B cell (primary cell): ENCODE data around the gene EZH2. TPM values are rescaled to one million over a fixed set of nuclear protein-coding genes. Genes with fewer than 3 reads are reported as not detected.

ENCODE experiments used
- ATAC-seq: fragments of 200-7000 bp; cut with Tn5 transposase; one replicate; pipeline ENCODE4 v1.10.0; 2021; ENCODE audit warnings: low read depth, mild to moderate bottlenecking, moderate number of reproducible peaks, moderate library complexity
- CTCF ChIA-PET: fragments of 350-600 bp; sonication (Branson Sonifier 250); formaldehyde crosslinking; loops from one replicate; lab custom pipeline; 2021; ENCODE audit warnings: antibody characterized with exemption, inconsistent platforms; lab: Charles Lee
- POLR2A ChIA-PET: fragments of 350-600 bp; sonication (Branson Sonifier 250); formaldehyde crosslinking; loops from one replicate; lab custom pipeline; 2021; ENCODE audit warnings: antibody characterized with exemption; lab: Charles Lee
- DNase-seq: peaks from one replicate; pipeline ENCODE4 v3.0.0; 2013
- H2AFZ ChIP-seq: 2 replicates; pipeline ENCODE4 v1.6.1; 2012; ENCODE audit warnings: mild to moderate bottlenecking, low read depth, low read length; ENCODE audit not compliant: insufficient read depth, poor library complexity, severe bottlenecking
- H3K27ac ChIP-seq, 2 donors: 1 replicate in 1 of 2; 2 replicates in 1 of 2; pipeline ENCODE4 v1.5.1; 2012 to 2013; ENCODE audit warnings: low read length in 2 of 2, mild to moderate bottlenecking in 2 of 2, moderate library complexity in 1 of 2
- H3K27me3 ChIP-seq, 4 experiments: fragments of 200-600 bp in 1 of 4; sonication (generic) in 1 of 4; replicated peaks in 1 of 4; 1 replicate in 2 of 4; 2 replicates in 2 of 4; pipeline versions ENCODE4 v1.6.1 to v1.7.0; 2013 to 2016; ENCODE audit warnings: low read length in 3 of 4, mild to moderate bottlenecking in 2 of 4, mixed read lengths in 1 of 4, moderate library complexity in 1 of 4; ENCODE audit not compliant: insufficient read depth in 4 of 4, control insufficient read depth in 3 of 4; ENCODE audit errors: control extremely low read depth in 1 of 4
- H3K36me3 ChIP-seq, 2 experiments: replicated peaks in 1 of 2; 1 replicate in 1 of 2; 2 replicates in 1 of 2; pipeline versions ENCODE4 v1.6.1 to v1.7.1; 2013; ENCODE audit warnings: low read length in 1 of 2; ENCODE audit not compliant: insufficient read depth in 2 of 2, control insufficient read depth in 1 of 2; ENCODE audit errors: control extremely low read depth in 1 of 2, extremely low read depth in 1 of 2
- H3K4me1 ChIP-seq, 2 donors: fragments of 200-600 bp in 1 of 2; sonication (generic) in 1 of 2; 1 replicate in 1 of 2; 2 replicates in 1 of 2; pipeline versions ENCODE4 v1.5.1 to v1.6.1; 2013 to 2017; ENCODE audit warnings: low read length in 2 of 2; ENCODE audit not compliant: control insufficient read depth in 2 of 2, insufficient read depth in 2 of 2
- H3K4me2 ChIP-seq: replicated peaks from 2 replicates; pipeline ENCODE3; 2012; ENCODE audit warnings: mild to moderate bottlenecking, low read depth, low read length; ENCODE audit not compliant: poor library complexity, severe bottlenecking
- H3K4me3 ChIP-seq, 5 experiments: fragments of 200-600 bp in 1 of 5; sonication (generic) in 1 of 5; 1 replicate in 3 of 5; 2 replicates in 2 of 5; pipeline versions ENCODE4 v1.5.1 to v1.7.0; 2011 to 2016; ENCODE audit warnings: low read length in 4 of 5, mild to moderate bottlenecking in 4 of 5, low read depth in 2 of 5, control low read depth in 1 of 5, moderate library complexity in 1 of 5; ENCODE audit not compliant: insufficient read depth in 1 of 5; ENCODE audit errors: control extremely low read depth in 1 of 5, extremely low read depth in 1 of 5
- H3K79me2 ChIP-seq: fragments of 200-600 bp; sonication (generic); one replicate; pipeline ENCODE4 v1.6.0; 2016; ENCODE audit warnings: low read length; ENCODE audit not compliant: control insufficient read depth, insufficient read depth
- H3K9ac ChIP-seq: fragments of 200-600 bp; sonication (generic); 2 replicates; pipeline ENCODE4 v1.6.1; 2017; ENCODE audit warnings: mild to moderate bottlenecking, low read length, moderate library complexity
- H3K9me3 ChIP-seq, 3 donors: one replicate each; pipeline versions ENCODE4 v1.6.1 to v1.7.1; 2013; ENCODE audit warnings: low read length in 2 of 3; ENCODE audit not compliant: control insufficient read depth in 2 of 3, insufficient read depth in 1 of 3; ENCODE audit errors: control extremely low read depth in 1 of 3
- H4K20me1 ChIP-seq: 2 replicates; pipeline ENCODE4 v1.6.0; 2012; ENCODE audit warnings: mild to moderate bottlenecking, low read length; ENCODE audit not compliant: insufficient read depth, control insufficient read depth, poor library complexity, severe bottlenecking
- H3K27ac Mint-ChIP-seq: one replicate; pipeline ENCODE4 v1.8.0; 2021; ENCODE audit warnings: mixed read lengths
- H3K27me3 Mint-ChIP-seq: one replicate; pipeline ENCODE4 v1.8.0; 2021; ENCODE audit warnings: mixed read lengths
- H3K4me1 Mint-ChIP-seq: one replicate; pipeline ENCODE4 v1.8.0; 2021; ENCODE audit warnings: mixed read lengths
- H3K4me3 Mint-ChIP-seq: one replicate; pipeline ENCODE4 v1.8.0; 2021; ENCODE audit warnings: mixed read lengths
- H3K9me3 Mint-ChIP-seq: one replicate; pipeline ENCODE4 v1.8.0; 2022; ENCODE audit warnings: mixed read lengths; ENCODE audit not compliant: insufficient read depth
- EZH2 ChIP-seq: IDR thresholded peaks from 2 replicates; pipeline ENCODE4 v1.6.1; 2012; ENCODE audit warnings: borderline replicate concordance, low read depth, mild to moderate bottlenecking, moderate library complexity, low read length; ENCODE audit not compliant: insufficient read depth, poor library complexity, severe bottlenecking
- WGBS: methylation state at CpG from one replicate; pipeline ENCODE4 v1.1.5; 2013; ENCODE audit warnings: missing lambda C conversion rate; ENCODE audit not compliant: insufficient coverage; 5-methylcytosine and 5-hydroxymethylcytosine counted together
- intact Hi-C: fragments of 100-400 bp; cut with micrococcal nuclease; formaldehyde crosslinking; loops from one replicate; pipeline ENCODE4 v1.10.0; 2022
- polyA plus RNA-seq: library from polyadenylated mRNA; depleted of rRNA; stranded (reverse); fragments of >200 nt; gene quantifications from 2 replicates; pipeline ENCODE4 v1.2.3, GENCODE V29; 2012
- total RNA-seq, 2 donors: library from RNA; stranded (reverse); fragments of 120-200 nt in 1 of 2; gene quantifications; 1 replicate in 1 of 2; 2 replicates in 1 of 2; pipeline versions ENCODE4 v1.2.3 to v1.2.4, GENCODE V29; 2013 to 2022
- TF ChIP-seq, protein P1 (sequence below): fragments of 200-600 bp; IDR thresholded peaks from one replicate; pipeline ENCODE4 v1.8.0; 2022; ENCODE audit warnings: antibody characterized with exemption, mild to moderate bottlenecking

EZH2 gene
- total and polyA plus RNA-seq, 2 donors (not counting 1 experiment from before 2014, with no cell fraction given): 5.1 to 10.3 TPM

DNA sequence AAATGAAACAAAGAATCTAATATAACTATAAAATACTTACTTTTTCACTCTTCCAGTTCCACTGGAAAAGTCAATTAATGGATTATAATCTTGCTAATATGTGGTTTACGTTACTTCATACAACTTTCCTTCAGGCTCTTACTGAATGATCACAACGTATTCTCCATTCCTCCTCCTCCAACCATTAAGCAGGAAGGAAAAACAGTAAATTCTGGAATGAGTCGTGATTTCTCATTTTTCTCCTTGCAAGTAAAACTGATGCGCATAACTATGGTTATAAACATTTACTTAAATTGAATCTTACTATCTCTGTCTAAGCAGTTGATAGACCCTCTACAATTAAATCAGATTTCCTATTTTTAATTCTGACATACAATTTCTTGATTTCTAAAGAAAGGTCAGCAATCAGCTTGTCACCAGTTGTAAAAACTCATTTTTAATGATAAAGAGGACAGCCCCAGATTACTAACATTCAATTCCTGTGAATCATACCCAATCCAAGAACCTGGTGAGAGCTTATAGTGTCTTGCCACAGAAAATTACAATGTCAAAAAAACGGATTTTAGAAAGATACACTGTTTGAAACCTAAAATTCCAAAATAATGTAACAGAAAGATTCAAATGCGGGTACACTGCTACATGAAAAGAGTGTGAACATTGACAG is 64.3 kb downstream of the EZH2 start:
- CTCF ChIA-PET: no interaction called here
- Histone ChIP-seq H4K20me1 (no peaks in the 10 kb centered on the region), H3K9ac (no peak overlapping the region), H3K4me1 (peaks cover 7 to 11% of the 10 kb centered on the region in 2 donors), H3K27ac (no peak overlapping the region), H3K79me2 (no peaks in the 10 kb centered on the region), H3K36me3 (peaks cover 4 to 5% of the 10 kb centered on the region in 2 experiments), H3K27me3 (no peaks in the 10 kb centered on the region), H3K4me2 (no peak overlapping the region), H3K4me3 (no peak overlapping the region), H3K9me3 (no peaks in the 10 kb centered on the region), H2AFZ (no peak overlapping the region)
- intact Hi-C loops: no loop called here
- peaks cover 14% of the 10 kb centered on the region for H3K4me1 Mint-ChIP-seq
- ATAC-seq: no peak
- DNase-seq: no peak
- no peak for TF ChIP-seq EZH2
- TF ChIP-seq, protein P1, sequence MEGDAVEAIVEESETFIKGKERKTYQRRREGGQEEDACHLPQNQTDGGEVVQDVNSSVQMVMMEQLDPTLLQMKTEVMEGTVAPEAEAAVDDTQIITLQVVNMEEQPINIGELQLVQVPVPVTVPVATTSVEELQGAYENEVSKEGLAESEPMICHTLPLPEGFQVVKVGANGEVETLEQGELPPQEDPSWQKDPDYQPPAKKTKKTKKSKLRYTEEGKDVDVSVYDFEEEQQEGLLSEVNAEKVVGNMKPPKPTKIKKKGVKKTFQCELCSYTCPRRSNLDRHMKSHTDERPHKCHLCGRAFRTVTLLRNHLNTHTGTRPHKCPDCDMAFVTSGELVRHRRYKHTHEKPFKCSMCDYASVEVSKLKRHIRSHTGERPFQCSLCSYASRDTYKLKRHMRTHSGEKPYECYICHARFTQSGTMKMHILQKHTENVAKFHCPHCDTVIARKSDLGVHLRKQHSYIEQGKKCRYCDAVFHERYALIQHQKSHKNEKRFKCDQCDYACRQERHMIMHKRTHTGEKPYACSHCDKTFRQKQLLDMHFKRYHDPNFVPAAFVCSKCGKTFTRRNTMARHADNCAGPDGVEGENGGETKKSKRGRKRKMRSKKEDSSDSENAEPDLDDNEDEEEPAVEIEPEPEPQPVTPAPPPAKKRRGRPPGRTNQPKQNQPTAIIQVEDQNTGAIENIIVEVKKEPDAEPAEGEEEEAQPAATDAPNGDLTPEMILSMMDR: no peak
- no peaks in the 10 kb centered on the region for H3K27me3 Mint-ChIP-seq
- no peak overlapping the region for H3K27ac Mint-ChIP-seq
- WGBS: no CpG with 5 or more reads among the region's 6 CpGs
- H3K4me3 Mint-ChIP-seq: no peak overlapping the region
- POLR2A ChIA-PET: no interaction called here
- H3K9me3 Mint-ChIP-seq: no peaks in the 10 kb centered on the region

DNA sequence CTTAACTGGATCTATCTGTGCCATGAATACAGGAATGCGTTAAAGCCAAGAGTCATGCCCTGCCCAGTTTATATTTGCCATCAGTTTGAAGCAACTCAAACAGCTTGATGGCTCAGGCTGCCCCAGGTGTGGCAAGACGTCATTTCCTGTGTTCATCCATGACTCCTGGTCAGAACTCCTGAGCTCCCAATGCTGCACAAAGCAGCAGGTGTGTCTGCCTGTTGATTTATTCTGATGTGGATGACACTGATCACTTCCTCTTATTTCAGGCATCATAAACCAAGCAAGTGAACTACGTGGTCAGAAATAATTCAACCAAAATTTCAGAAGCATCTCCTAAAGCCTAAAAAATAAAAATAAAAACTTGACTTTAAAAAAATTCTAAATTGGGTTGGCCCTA is 68.5 kb downstream of the EZH2 start:
- H3K4me1 ChIP-seq: peaks cover 15 to 22% of the 10 kb centered on the region in 2 donors
- 75% methylated on average over 2 of the region's 3 CpGs for WGBS
- CTCF ChIA-PET: no interaction called here
- H3K27me3 ChIP-seq: no peaks in the 10 kb centered on the region
- H4K20me1 ChIP-seq: no peaks in the 10 kb centered on the region
- ATAC-seq: no peak
- no peak for DNase-seq
- H3K4me3 ChIP-seq: no peak overlapping the region
- peak overlapping the region; percentile 0 for H3K4me2 ChIP-seq
- Mint-ChIP-seq H3K4me1 (peaks cover 35% of the 10 kb centered on the region), H3K27me3 (no peaks in the 10 kb centered on the region), H3K27ac (peak overlapping the region; percentile 53), H3K9me3 (no peaks in the 10 kb centered on the region), H3K4me3 (no peak overlapping the region)
- H3K27ac ChIP-seq: no peak overlapping the region
- intact Hi-C loops: no loop called here
- POLR2A ChIA-PET: no interaction called here
- H3K9me3 ChIP-seq: no peaks in the 10 kb centered on the region
- H3K36me3 ChIP-seq: peaks cover 4 to 7% of the 10 kb centered on the region in 2 experiments
- TF ChIP-seq, protein P1: no peak
- no peak for TF ChIP-seq EZH2
- H3K79me2 ChIP-seq: no peaks in the 10 kb centered on the region
- H3K9ac ChIP-seq: no peak overlapping the region
- H2AFZ ChIP-seq: no peak overlapping the region
